GM12873 (cell line): ENCODE results near the gene GTF3C1.

Experiments used
- TF ChIP-seq, protein P1 (sequence below): IDR thresholded peaks from 2 replicates; pipeline ENCODE4 v1.5.1; 2012; ENCODE audit warnings: low read depth, mild to moderate bottlenecking, moderate library complexity, low read length, control low read depth; ENCODE audit not compliant: insufficient read depth; ENCODE audit errors: missing control alignments

The GTF3C1 gene

DNA sequence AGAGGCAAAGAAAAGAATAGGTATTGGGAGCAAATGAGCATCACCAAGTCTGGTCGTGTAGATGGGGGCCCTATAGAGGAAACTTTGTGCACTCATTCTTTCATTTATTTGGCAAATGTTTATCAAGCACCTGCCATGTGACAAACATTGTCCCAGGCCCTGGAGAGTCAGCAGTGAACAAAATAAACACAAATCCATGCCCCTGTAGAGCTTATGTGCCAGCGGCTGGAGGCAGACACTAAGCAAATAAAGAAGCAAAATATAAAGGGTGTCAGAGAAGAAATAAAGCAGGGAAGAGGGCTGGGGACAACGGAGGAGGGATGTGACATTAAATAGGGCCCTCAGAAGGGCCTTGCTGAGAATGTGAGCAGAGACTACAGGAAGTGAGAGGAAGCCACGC, 45.8 kb upstream of the GTF3C1 start:
- TF ChIP-seq, protein P1, sequence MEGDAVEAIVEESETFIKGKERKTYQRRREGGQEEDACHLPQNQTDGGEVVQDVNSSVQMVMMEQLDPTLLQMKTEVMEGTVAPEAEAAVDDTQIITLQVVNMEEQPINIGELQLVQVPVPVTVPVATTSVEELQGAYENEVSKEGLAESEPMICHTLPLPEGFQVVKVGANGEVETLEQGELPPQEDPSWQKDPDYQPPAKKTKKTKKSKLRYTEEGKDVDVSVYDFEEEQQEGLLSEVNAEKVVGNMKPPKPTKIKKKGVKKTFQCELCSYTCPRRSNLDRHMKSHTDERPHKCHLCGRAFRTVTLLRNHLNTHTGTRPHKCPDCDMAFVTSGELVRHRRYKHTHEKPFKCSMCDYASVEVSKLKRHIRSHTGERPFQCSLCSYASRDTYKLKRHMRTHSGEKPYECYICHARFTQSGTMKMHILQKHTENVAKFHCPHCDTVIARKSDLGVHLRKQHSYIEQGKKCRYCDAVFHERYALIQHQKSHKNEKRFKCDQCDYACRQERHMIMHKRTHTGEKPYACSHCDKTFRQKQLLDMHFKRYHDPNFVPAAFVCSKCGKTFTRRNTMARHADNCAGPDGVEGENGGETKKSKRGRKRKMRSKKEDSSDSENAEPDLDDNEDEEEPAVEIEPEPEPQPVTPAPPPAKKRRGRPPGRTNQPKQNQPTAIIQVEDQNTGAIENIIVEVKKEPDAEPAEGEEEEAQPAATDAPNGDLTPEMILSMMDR = no peak

DNA sequence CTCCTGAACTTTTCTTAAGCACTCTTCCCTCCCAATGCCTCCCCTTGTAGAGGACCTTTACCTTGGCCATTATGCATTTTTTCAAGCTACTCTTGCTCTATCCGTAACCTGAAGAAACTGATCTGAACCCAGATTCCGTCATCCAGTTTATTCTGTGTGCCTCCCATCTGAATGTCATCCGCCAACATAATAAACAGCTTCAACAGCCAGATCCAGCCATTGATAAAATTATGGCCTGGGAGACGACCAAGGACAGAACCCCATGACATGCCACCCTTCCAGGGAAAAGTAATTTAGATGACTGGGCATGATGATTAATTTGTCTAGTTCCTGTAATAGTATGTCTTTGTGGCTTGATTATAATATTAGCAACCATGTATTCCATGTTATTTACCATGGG, 42.1 kb upstream of the GTF3C1 start:
- TF ChIP-seq, protein P1 = no peak

DNA sequence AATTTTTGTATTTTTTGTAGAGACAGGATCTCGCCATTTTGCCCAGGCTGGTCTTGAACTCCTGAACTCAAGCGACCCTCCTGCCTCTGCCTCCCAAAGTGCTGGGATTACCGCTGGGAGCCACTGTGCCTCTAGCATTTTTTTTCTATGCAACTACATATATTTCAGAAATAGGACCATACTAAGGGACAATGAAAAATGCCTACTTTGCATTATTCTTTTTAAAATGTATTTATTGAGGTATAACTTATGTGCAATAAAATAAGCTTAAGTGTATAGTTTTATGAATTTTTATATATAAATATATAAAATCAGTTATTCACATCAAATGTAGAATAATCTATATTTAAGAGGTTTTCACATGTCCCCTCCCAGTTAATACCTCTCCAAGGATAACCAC, 38.3 kb upstream of the GTF3C1 start:
- TF ChIP-seq, protein P1 = no peak

DNA sequence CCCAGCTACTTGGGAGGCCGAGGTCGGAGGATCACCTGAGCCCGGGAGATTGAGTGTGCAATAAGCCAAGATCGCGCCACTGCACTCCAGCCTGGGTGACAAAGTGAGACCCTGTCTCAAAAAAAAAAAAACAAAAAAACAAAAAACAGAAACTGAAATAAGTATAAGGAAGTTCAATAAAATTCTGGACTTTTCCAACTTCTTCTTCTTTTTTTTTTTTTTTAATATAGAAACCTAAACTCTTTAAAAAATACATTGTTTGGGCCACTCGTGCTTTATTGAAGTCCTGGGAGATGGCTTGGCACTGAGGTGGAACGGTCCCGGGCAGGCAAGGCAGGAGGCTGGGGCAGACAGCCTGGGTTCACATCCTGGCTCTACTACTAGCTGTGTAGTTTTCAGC, 37.0 kb upstream of the GTF3C1 start:
- TF ChIP-seq, protein P1 = no peak

DNA sequence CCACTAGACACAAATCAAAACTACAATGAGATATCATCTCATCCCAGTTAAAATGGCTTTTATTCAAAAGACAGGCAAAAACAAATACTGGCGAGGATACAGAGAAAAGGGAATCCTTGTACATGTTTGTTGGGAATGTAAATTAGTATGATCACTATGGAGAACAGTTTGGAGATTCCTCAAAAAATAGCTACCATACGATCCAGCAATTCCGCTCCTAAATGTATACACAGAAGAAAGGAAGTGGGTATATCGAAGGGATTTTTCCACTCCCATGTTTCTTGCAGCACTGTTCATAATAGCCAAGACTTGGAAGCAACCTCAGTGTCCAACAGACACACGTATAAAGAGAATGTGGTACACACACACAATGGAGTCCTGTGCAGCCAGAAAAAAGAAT, 35.5 kb upstream of the GTF3C1 start:
- TF ChIP-seq, protein P1 = no peak

DNA sequence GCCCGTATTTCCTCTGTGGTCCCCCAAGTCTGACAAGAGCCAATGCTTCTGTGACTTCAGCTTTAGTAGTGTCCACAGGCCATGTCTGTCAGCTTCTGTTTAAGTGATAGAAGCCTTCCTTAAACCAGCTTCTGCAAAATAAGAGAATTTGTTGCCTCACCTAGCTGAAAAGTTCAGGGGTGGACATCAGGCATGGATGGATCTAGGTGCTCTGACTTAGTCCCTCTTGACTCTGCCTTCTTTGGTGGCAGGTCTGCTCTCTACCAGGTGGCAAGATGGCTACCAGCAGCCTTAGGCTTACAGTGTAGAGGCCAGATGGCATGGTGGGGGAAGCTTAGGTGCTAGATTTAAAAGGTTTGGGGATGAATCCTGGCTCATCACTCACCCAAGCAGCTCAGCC, 33.9 kb upstream of the GTF3C1 start:
- TF ChIP-seq, protein P1 = no peak

DNA sequence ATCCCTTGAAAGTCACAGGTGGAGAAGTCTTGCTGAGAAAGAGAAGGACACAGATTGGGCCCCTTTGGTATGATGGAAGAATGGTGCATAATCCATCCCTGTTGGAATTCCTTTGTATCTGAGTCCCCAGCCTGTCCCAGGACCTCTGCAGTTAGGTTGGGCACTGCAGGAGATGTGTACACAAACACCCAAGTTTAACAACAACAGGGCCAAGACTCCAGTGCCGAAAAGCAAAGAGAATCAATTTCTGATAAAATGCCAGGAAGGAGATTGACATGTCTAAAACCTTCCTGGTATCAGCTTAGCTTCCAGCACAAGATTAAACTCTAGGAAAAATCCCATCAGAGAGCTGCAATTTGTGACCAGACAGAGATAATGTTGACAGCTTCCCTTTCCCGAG, 33.2 kb upstream of the GTF3C1 start:
- TF ChIP-seq, protein P1 = no peak
